CD4-positive, CD25-positive, alpha-beta regulatory T cell (primary cell): Measurements from ENCODE around the gene SMAGP. TPM values are rescaled to one million over a fixed set of nuclear protein-coding genes. Genes with fewer than 3 reads are reported as not detected.
"Not testable (repeated sequence)": the region's sequence is repeated elsewhere in the genome, so short reads cannot be mapped to it uniquely, and the experiment has no call there.

ENCODE experiments used
- ATAC-seq, 2 donors: fragments of 150-1000 bp; cut with Tn5 transposase; one replicate each; pipeline ENCODE4 v1.10.0; 2021; ENCODE audit warnings: low read depth in 2 of 2, moderate number of reproducible peaks in 2 of 2, moderate library complexity in 1 of 2
- DNase-seq, 3 donors: peaks; one replicate each; pipeline versions ENCODE4 v3.0.0 to v3.0.0-alpha.2; 2012 to 2022; ENCODE audit warnings: mixed read lengths in 1 of 3
- H3K27ac ChIP-seq: one replicate; pipeline ENCODE4 v1.7.0; 2013; ENCODE audit warnings: mild to moderate bottlenecking, low read length; ENCODE audit not compliant: insufficient read depth, poor library complexity, severe bottlenecking
- H3K27me3 ChIP-seq: one replicate; pipeline ENCODE4 v1.7.0; 2013; ENCODE audit warnings: low read length; ENCODE audit not compliant: control insufficient read depth, insufficient read depth
- H3K36me3 ChIP-seq: one replicate; pipeline ENCODE4 v1.7.0; 2013; ENCODE audit warnings: mild to moderate bottlenecking, low read length, moderate library complexity; ENCODE audit not compliant: control insufficient read depth, insufficient read depth
- H3K4me1 ChIP-seq: 2 replicates; pipeline ENCODE4 v1.7.0; 2013; ENCODE audit warnings: mild to moderate bottlenecking, low read length; ENCODE audit not compliant: insufficient read depth, control insufficient read depth, poor library complexity, severe bottlenecking
- H3K4me3 ChIP-seq: one replicate; pipeline ENCODE4 v1.7.0; 2013; ENCODE audit warnings: low read depth, mild to moderate bottlenecking, low read length, moderate library complexity
- H3K9me3 ChIP-seq, 2 experiments: 1 replicate in 1 of 2; 2 replicates in 1 of 2; pipeline ENCODE4 v1.7.0; 2013; ENCODE audit warnings: low read length in 2 of 2, mild to moderate bottlenecking in 1 of 2, moderate library complexity in 1 of 2; ENCODE audit not compliant: control insufficient read depth in 2 of 2
- H3K27ac Mint-ChIP-seq, 3 donors: one replicate each; pipeline ENCODE4 v1.8.0; 2020 to 2022; ENCODE audit warnings: mild to moderate bottlenecking in 3 of 3, mixed read lengths in 3 of 3, moderate library complexity in 2 of 3
- H3K27me3 Mint-ChIP-seq: one replicate; pipeline ENCODE4 v1.8.0; 2022; ENCODE audit warnings: mild to moderate bottlenecking, mixed read lengths
- H3K36me3 Mint-ChIP-seq: one replicate; pipeline ENCODE4 v1.8.0; 2020; ENCODE audit warnings: mixed read lengths
- H3K4me1 Mint-ChIP-seq, 4 donors: one replicate each; pipeline ENCODE4 v1.8.0; 2020 to 2022; ENCODE audit warnings: mixed read lengths in 4 of 4, mild to moderate bottlenecking in 1 of 4
- H3K4me3 Mint-ChIP-seq, 4 donors: one replicate each; pipeline ENCODE4 v1.8.0; 2020 to 2022; ENCODE audit warnings: mild to moderate bottlenecking in 4 of 4, mixed read lengths in 4 of 4, moderate library complexity in 3 of 4
- H3K9me3 Mint-ChIP-seq, 7 donors: one replicate each; pipeline ENCODE4 v1.8.0; 2020 to 2022; ENCODE audit warnings: mixed read lengths in 7 of 7, mild to moderate bottlenecking in 3 of 7, moderate library complexity in 2 of 7
- polyA plus RNA-seq, 4 donors: library from polyadenylated mRNA; unstranded; fragments of 300-500 nt; fragmentation: Illumina TruSeq; gene quantifications; one replicate each; pipeline ENCODE4 v1.2.3, GENCODE V29; 2021
- total RNA-seq: library from RNA; stranded (reverse); gene quantifications from one replicate; pipeline ENCODE4 v1.2.3, GENCODE V29; 2022

Gene SMAGP
- total and polyA plus RNA-seq, 5 donors from 2014 or later = 3.4 to 13.5 (median 6.9) TPM

- no peak overlapping the region for H3K4me3 Mint-ChIP-seq
- peaks cover 0 to 4% (median 1%) of the 10 kb centered on the region in 4 donors for H3K4me1 Mint-ChIP-seq
- DNase-seq (no peak), ATAC-seq (no peak)
- Histone ChIP-seq H3K36me3 (no peaks in the 10 kb centered on the region), H3K4me1 (peaks cover under 1% of the 10 kb centered on the region), H3K27ac (no peak overlapping the region), H3K9me3 (no peaks in the 10 kb centered on the region), H3K4me3 (no peak overlapping the region), H3K27me3 (no peaks in the 10 kb centered on the region)
- peaks cover 11% of the 10 kb centered on the region for H3K27me3 Mint-ChIP-seq
- H3K36me3 Mint-ChIP-seq = no peaks in the 10 kb centered on the region
- H3K27ac Mint-ChIP-seq = no peak overlapping the region
- H3K9me3 Mint-ChIP-seq = no peaks in the 10 kb centered on the region
Observed at GRCh38 chr12:51232642-51233041, 37.6 kb downstream of the SMAGP start.

GRCh38 chr12:51229116-51229809 lies 41.0 kb downstream of the SMAGP start:
- H3K4me3 Mint-ChIP-seq = no peak overlapping the region
- Histone ChIP-seq H3K27ac (no peak overlapping the region), H3K4me1 (no peaks in the 10 kb centered on the region), H3K9me3 (no peaks in the 10 kb centered on the region), H3K36me3 (no peaks in the 10 kb centered on the region), H3K4me3 (no peak overlapping the region), H3K27me3 (no peaks in the 10 kb centered on the region)
- H3K4me1 Mint-ChIP-seq = peaks cover 0 to 4% (median 1%) of the 10 kb centered on the region in 4 donors
- no peak for DNase-seq
- no peaks in the 10 kb centered on the region for H3K36me3 Mint-ChIP-seq
- no peak overlapping the region for H3K27ac Mint-ChIP-seq
- H3K27me3 Mint-ChIP-seq = peaks cover 10% of the 10 kb centered on the region
- no peak for ATAC-seq
- no peaks in the 10 kb centered on the region for H3K9me3 Mint-ChIP-seq

GRCh38 chr12:51227962-51228361 lies 42.3 kb downstream of the SMAGP start:
- H3K4me3 ChIP-seq = no peak overlapping the region
- DNase-seq (no peak), ATAC-seq (no peak)
- no peaks in the 10 kb centered on the region for H3K9me3 Mint-ChIP-seq
- H3K27me3 ChIP-seq = no peaks in the 10 kb centered on the region
- H3K4me3 Mint-ChIP-seq = no peak overlapping the region
- H3K9me3 ChIP-seq = no peaks in the 10 kb centered on the region
- H3K36me3 ChIP-seq = no peaks in the 10 kb centered on the region
- H3K27me3 Mint-ChIP-seq = peaks cover 10% of the 10 kb centered on the region
- H3K27ac Mint-ChIP-seq = no peak overlapping the region
- no peak overlapping the region for H3K27ac ChIP-seq
- H3K4me1 Mint-ChIP-seq = peaks cover 0 to 4% (median 1%) of the 10 kb centered on the region in 4 donors
- H3K36me3 Mint-ChIP-seq = no peaks in the 10 kb centered on the region
- no peaks in the 10 kb centered on the region for H3K4me1 ChIP-seq

GRCh38 chr12:51227112-51227511 lies 43.1 kb downstream of the SMAGP start:
- ATAC-seq, H3K27me3 ChIP-seq, H3K36me3 ChIP-seq, H3K4me3 ChIP-seq, H3K9me3 Mint-ChIP-seq, H3K27ac Mint-ChIP-seq, H3K4me1 ChIP-seq, DNase-seq, H3K4me3 Mint-ChIP-seq, H3K27ac ChIP-seq, H3K9me3 ChIP-seq, H3K4me1 Mint-ChIP-seq, H3K27me3 Mint-ChIP-seq, H3K36me3 Mint-ChIP-seq: not testable (repeated sequence)

GRCh38 chr12:51225771-51226170 lies 44.4 kb downstream of the SMAGP start:
- DNase-seq = no peak
- H3K9me3 Mint-ChIP-seq = no peaks in the 10 kb centered on the region
- Histone ChIP-seq H3K9me3 (no peaks in the 10 kb centered on the region), H3K36me3 (no peaks in the 10 kb centered on the region), H3K4me1 (no peaks in the 10 kb centered on the region), H3K27me3 (no peaks in the 10 kb centered on the region), H3K4me3 (no peak overlapping the region), H3K27ac (no peak overlapping the region)
- peaks cover 4% of the 10 kb centered on the region for H3K36me3 Mint-ChIP-seq
- no peak for ATAC-seq
- H3K4me1 Mint-ChIP-seq = peaks cover 0 to 6% (median 3%) of the 10 kb centered on the region in 4 donors
- no peak overlapping the region for H3K4me3 Mint-ChIP-seq
- H3K27ac Mint-ChIP-seq = no peak overlapping the region
- peaks cover 4% of the 10 kb centered on the region for H3K27me3 Mint-ChIP-seq

GRCh38 chr12:51225234-51225633 lies 45.0 kb downstream of the SMAGP start:
- ATAC-seq (no peak), DNase-seq (no peak)
- peak overlapping the region in 1 of 3 donors; percentile 27 for H3K27ac Mint-ChIP-seq
- Histone ChIP-seq H3K27ac (no peak overlapping the region), H3K36me3 (no peaks in the 10 kb centered on the region), H3K27me3 (no peaks in the 10 kb centered on the region), H3K9me3 (no peaks in the 10 kb centered on the region), H3K4me3 (no peak overlapping the region), H3K4me1 (no peaks in the 10 kb centered on the region)
- no peak overlapping the region for H3K4me3 Mint-ChIP-seq
- H3K27me3 Mint-ChIP-seq = peaks cover 4% of the 10 kb centered on the region
- peaks cover 0 to 6% (median 3%) of the 10 kb centered on the region in 4 donors for H3K4me1 Mint-ChIP-seq
- H3K36me3 Mint-ChIP-seq = peaks cover 4% of the 10 kb centered on the region
- H3K9me3 Mint-ChIP-seq = no peaks in the 10 kb centered on the region

GRCh38 chr12:51224625-51225024 lies 45.6 kb downstream of the SMAGP start:
- no peak overlapping the region for H3K27ac ChIP-seq
- H3K36me3 ChIP-seq = no peaks in the 10 kb centered on the region
- H3K4me3 Mint-ChIP-seq = no peak overlapping the region
- H3K4me1 ChIP-seq = no peaks in the 10 kb centered on the region
- DNase-seq = no peak
- peaks cover 4% of the 10 kb centered on the region for H3K27me3 Mint-ChIP-seq
- ATAC-seq = no peak
- peaks cover 0 to 6% (median 3%) of the 10 kb centered on the region in 4 donors for H3K4me1 Mint-ChIP-seq
- no peak overlapping the region for H3K4me3 ChIP-seq
- H3K27ac Mint-ChIP-seq = peak overlapping the region in 1 of 3 donors; percentile 26
- peaks cover 4% of the 10 kb centered on the region for H3K36me3 Mint-ChIP-seq
- H3K9me3 ChIP-seq = no peaks in the 10 kb centered on the region
- no peaks in the 10 kb centered on the region for H3K27me3 ChIP-seq
- H3K9me3 Mint-ChIP-seq = no peaks in the 10 kb centered on the region

- no peaks in the 10 kb centered on the region for H3K9me3 Mint-ChIP-seq
Observed at GRCh38 chr12:51222461-51222860, 47.8 kb downstream of the SMAGP start.

More at GRCh38 chr12:51222461-51222860, 47.8 kb downstream of the SMAGP start:
- peaks cover 4% of the 10 kb centered on the region for H3K36me3 Mint-ChIP-seq
- Histone ChIP-seq H3K9me3 (no peaks in the 10 kb centered on the region), H3K36me3 (no peaks in the 10 kb centered on the region), H3K27ac (no peak overlapping the region), H3K4me1 (peaks cover 12% of the 10 kb centered on the region), H3K27me3 (no peaks in the 10 kb centered on the region), H3K4me3 (no peak overlapping the region)
- H3K27ac Mint-ChIP-seq = peak overlapping the region in 2 of 3 donors; percentile 4 to 40
- peaks cover 9 to 15% (median 13%) of the 10 kb centered on the region in 4 donors for H3K4me1 Mint-ChIP-seq
- H3K4me3 Mint-ChIP-seq = peak overlapping the region in 1 of 4 donors; percentile 78
- DNase-seq (no peak), ATAC-seq (no peak)
- peaks cover 4% of the 10 kb centered on the region for H3K27me3 Mint-ChIP-seq
